MM.1S (cell line): Measurements from ENCODE around the gene EIPR1.

Experiments used
- EZH2 ChIP-seq: fragments of 300-600 bp; sonication (generic); optimal IDR thresholded peaks from 2 replicates; pipeline ENCODE3; 2017; ENCODE audit warnings: low read depth, mild to moderate bottlenecking, antibody characterized with exemption, low read length, mixed read lengths
- EZH2phosphoT487 ChIP-seq: fragments of 300-600 bp; sonication (generic); IDR thresholded peaks from 2 replicates; pipeline ENCODE4 v1.6.1; 2018; ENCODE audit warnings: antibody characterized with exemption, low read length
- TF ChIP-seq, protein P1 (sequence below): fragments of 300-600 bp; sonication (generic); IDR thresholded peaks from 2 replicates; pipeline ENCODE4 v1.5.1; 2016; ENCODE audit warnings: antibody characterized with exemption, low read length, mixed read lengths

DNA sequence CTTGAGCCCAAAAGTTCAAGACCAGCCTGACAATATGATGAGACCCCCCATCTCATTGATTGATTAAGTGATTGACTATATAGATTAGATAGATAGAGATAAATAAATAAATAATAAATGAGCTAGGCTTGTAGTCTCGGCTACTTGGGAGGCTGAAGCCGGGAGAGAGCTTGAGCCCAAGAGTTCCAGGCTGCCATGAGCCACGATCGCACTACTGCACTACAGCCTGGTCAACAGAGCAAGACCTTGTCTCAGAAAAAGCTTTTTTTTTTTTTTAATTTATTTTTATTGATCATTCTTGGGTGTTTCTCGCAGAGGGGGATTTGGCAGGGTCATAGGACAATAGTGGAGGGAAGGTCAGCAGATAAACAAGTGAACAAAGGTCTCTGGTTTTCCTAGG is 12.4 kb downstream of the EIPR1 start:
- TF ChIP-seq, protein P1, sequence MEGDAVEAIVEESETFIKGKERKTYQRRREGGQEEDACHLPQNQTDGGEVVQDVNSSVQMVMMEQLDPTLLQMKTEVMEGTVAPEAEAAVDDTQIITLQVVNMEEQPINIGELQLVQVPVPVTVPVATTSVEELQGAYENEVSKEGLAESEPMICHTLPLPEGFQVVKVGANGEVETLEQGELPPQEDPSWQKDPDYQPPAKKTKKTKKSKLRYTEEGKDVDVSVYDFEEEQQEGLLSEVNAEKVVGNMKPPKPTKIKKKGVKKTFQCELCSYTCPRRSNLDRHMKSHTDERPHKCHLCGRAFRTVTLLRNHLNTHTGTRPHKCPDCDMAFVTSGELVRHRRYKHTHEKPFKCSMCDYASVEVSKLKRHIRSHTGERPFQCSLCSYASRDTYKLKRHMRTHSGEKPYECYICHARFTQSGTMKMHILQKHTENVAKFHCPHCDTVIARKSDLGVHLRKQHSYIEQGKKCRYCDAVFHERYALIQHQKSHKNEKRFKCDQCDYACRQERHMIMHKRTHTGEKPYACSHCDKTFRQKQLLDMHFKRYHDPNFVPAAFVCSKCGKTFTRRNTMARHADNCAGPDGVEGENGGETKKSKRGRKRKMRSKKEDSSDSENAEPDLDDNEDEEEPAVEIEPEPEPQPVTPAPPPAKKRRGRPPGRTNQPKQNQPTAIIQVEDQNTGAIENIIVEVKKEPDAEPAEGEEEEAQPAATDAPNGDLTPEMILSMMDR, result no peak
- no peak for TF ChIP-seq EZH2phosphoT487
- TF ChIP-seq EZH2, result no peak
